ENCODE measurements around the gene PCDHB4.
"Not testable (repeated sequence)": the region's sequence is repeated elsewhere in the genome, so short reads cannot be mapped to it uniquely, and the experiment has no call there.

PCDHB4 gene

DNA sequence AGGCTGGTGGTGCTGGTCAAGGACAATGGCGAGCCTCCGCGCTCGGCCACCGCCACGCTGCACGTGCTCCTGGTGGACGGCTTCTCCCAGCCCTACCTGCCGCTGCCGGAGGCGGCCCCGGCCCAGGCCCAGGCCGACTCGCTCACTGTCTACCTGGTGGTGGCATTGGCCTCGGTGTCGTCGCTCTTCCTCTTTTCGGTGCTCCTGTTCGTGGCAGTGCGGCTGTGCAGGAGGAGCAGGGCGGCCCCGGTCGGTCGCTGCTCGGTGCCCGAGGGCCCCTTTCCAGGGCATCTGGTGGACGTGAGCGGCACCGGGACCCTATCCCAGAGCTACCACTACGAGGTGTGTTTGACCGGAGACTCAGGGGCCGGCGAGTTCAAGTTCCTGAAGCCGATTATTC, 15.7 kb downstream of the PCDHB4 start:
- H3K4me3 ChIP-seq (ENCODE audit: low read depth in 1 of 5, low read length in 5 of 5); H3K36me3 ChIP-seq (ENCODE audit: control insufficient read depth in 5 of 5, insufficient read depth in 5 of 5, low read length in 5 of 5): not testable (repeated sequence)
- peaks cover 18 to 56% (median 50%) of the 10 kb centered on the region in 5 donors for H3K9me3 ChIP-seq (ENCODE audit: control insufficient read depth in 5 of 5, low read length in 5 of 5)

GRCh38 chr5:141149812-141150211, 28.2 kb downstream of the PCDHB4 start, which contains the start of gene PCDHB6:
PCDHB6 (plus strand) TSS chr5:141150057; CDS start chr5:141150258, 201 bp downstream.
- H3K27ac ChIP-seq (ENCODE audit: low read depth, low read length) = no peak within 1 kb of the TSS
- H3K36me3 ChIP-seq (ENCODE audit: control insufficient read depth in 5 of 5, insufficient read depth in 5 of 5, low read length in 5 of 5) = no peaks in the 10 kb centered on the region
- H3K9ac ChIP-seq (ENCODE audit: low read length in 5 of 5) = no peak within 1 kb of the TSS
- H3K9me3 ChIP-seq (ENCODE audit: control insufficient read depth in 5 of 5, low read length in 5 of 5) = peaks cover 14 to 34% (median 24%) of the 10 kb centered on the region in 5 donors
- H3K27me3 ChIP-seq (ENCODE audit: control insufficient read depth in 5 of 5, insufficient read depth in 4 of 5, low read length in 5 of 5) = peaks cover 0 to 9% (median 3%) of the 10 kb centered on the region in 5 donors
- peaks cover 0 to 2% (median 0%) of the 10 kb centered on the region in 5 donors for H3K4me1 ChIP-seq (ENCODE audit: control insufficient read depth in 5 of 5, insufficient read depth in 5 of 5, low read length in 5 of 5)
- peak within 1 kb of the TSS; percentile 0 to 53 (median 20) for H3K4me3 ChIP-seq (ENCODE audit: low read depth in 1 of 5, low read length in 5 of 5)

More for the DNA sequence above, 15.7 kb downstream of the PCDHB4 start:
- not testable (repeated sequence) for H3K27me3 ChIP-seq (ENCODE audit: control insufficient read depth in 5 of 5, insufficient read depth in 4 of 5, low read length in 5 of 5); H3K9ac ChIP-seq (ENCODE audit: low read length in 5 of 5); H3K27ac ChIP-seq (ENCODE audit: low read depth, low read length); H3K4me1 ChIP-seq (ENCODE audit: control insufficient read depth in 5 of 5, insufficient read depth in 5 of 5, low read length in 5 of 5)

GRCh38 chr5:141150224-141150992, 28.8 kb downstream of the PCDHB4 start:
- H3K9me3 ChIP-seq (ENCODE audit: control insufficient read depth in 5 of 5, low read length in 5 of 5) = peaks cover 14 to 35% (median 26%) of the 10 kb centered on the region in 5 donors
- H3K4me1 ChIP-seq (ENCODE audit: control insufficient read depth in 5 of 5, insufficient read depth in 5 of 5, low read length in 5 of 5) = peaks cover 0 to 2% (median 0%) of the 10 kb centered on the region in 5 donors
- no peak overlapping the region for H3K9ac ChIP-seq (ENCODE audit: low read length in 5 of 5)
- no peak overlapping the region for H3K27ac ChIP-seq (ENCODE audit: low read depth, low read length)
- H3K4me3 ChIP-seq (ENCODE audit: low read depth in 1 of 5, low read length in 5 of 5) = peak overlapping the region; percentile 0 to 53 (median 20)
- no peaks in the 10 kb centered on the region for H3K36me3 ChIP-seq (ENCODE audit: control insufficient read depth in 5 of 5, insufficient read depth in 5 of 5, low read length in 5 of 5)
- H3K27me3 ChIP-seq (ENCODE audit: control insufficient read depth in 5 of 5, insufficient read depth in 4 of 5, low read length in 5 of 5) = peaks cover 0 to 9% (median 3%) of the 10 kb centered on the region in 5 donors

DNA sequence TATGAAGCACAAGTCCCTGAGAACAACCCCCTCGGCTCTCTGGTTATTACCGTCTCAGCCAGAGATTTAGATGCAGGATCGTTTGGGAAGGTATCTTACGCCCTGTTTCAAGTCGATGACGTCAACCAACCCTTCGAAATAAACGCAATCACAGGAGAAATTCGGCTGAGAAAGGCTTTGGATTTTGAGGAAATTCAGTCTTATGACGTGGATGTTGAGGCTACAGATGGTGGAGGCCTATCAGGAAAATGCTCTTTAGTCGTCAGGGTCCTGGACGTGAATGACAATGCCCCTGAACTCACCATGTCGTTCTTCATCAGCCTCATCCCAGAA, 29.3 kb downstream of the PCDHB4 start:
- Histone ChIP-seq H3K27me3 (ENCODE audit: control insufficient read depth in 5 of 5, insufficient read depth in 4 of 5, low read length in 5 of 5) (peaks cover 0 to 9% (median 3%) of the 10 kb centered on the region in 5 donors), H3K36me3 (ENCODE audit: control insufficient read depth in 5 of 5, insufficient read depth in 5 of 5, low read length in 5 of 5) (no peaks in the 10 kb centered on the region), H3K9me3 (ENCODE audit: control insufficient read depth in 5 of 5, low read length in 5 of 5) (peaks cover 14 to 40% (median 32%) of the 10 kb centered on the region in 5 donors), H3K4me1 (ENCODE audit: control insufficient read depth in 5 of 5, insufficient read depth in 5 of 5, low read length in 5 of 5) (peaks cover 0 to 2% (median 0%) of the 10 kb centered on the region in 5 donors), H3K4me3 (ENCODE audit: low read depth in 1 of 5, low read length in 5 of 5) (peak overlapping the region in 3 of 5 donors; percentile 13 to 53 (median 20)), H3K27ac (ENCODE audit: low read depth, low read length) (no peak overlapping the region), H3K9ac (ENCODE audit: low read length in 5 of 5) (no peak overlapping the region)

DNA sequence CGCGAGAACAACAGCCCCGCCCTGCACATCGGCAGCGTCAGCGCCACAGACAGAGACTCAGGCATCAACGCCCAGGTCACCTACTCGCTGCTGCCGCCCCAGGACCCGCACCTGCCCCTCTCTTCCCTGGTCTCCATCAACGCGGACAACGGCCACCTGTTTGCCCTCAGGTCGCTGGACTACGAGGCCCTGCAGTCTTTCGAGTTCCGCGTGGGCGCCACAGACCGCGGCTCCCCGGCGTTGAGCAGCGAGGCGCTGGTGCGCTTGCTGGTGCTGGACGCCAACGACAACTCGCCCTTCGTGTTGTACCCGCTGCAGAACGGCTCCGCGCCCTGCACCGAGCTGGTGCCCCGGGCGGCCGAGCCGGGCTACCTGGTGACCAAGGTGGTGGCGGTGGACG, 30.0 kb downstream of the PCDHB4 start:
- peaks cover 0 to 11% (median 3%) of the 10 kb centered on the region in 5 donors for H3K27me3 ChIP-seq (ENCODE audit: control insufficient read depth in 5 of 5, insufficient read depth in 4 of 5, low read length in 5 of 5)
- not testable (repeated sequence) for H3K4me3 ChIP-seq (ENCODE audit: low read depth in 1 of 5, low read length in 5 of 5); H3K9ac ChIP-seq (ENCODE audit: low read length in 5 of 5); H3K4me1 ChIP-seq (ENCODE audit: control insufficient read depth in 5 of 5, insufficient read depth in 5 of 5, low read length in 5 of 5); H3K36me3 ChIP-seq (ENCODE audit: control insufficient read depth in 5 of 5, insufficient read depth in 5 of 5, low read length in 5 of 5); H3K27ac ChIP-seq (ENCODE audit: low read depth, low read length)
- H3K9me3 ChIP-seq (ENCODE audit: control insufficient read depth in 5 of 5, low read length in 5 of 5) = peaks cover 15 to 47% (median 39%) of the 10 kb centered on the region in 5 donors

DNA sequence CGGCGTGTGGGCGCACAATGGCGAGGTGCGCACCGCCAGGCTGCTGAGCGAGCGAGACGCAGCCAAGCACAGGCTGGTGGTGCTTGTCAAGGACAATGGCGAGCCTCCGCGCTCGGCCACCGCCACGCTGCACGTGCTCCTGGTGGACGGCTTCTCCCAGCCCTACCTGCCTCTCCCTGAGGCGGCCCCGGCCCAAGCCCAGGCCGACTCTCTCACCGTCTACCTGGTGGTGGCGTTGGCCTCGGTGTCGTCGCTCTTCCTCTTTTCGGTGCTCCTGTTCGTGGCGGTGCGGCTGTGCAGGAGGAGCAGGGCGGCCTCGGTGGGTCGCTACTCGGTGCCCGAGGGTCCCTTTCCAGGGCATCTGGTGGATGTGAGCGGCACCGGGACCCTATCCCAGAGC, 30.5 kb downstream of the PCDHB4 start:
- H3K27ac ChIP-seq (ENCODE audit: low read depth, low read length); H3K4me3 ChIP-seq (ENCODE audit: low read depth in 1 of 5, low read length in 5 of 5): not testable (repeated sequence)
- peaks cover 13 to 52% (median 40%) of the 10 kb centered on the region in 5 donors for H3K9me3 ChIP-seq (ENCODE audit: control insufficient read depth in 5 of 5, low read length in 5 of 5)

DNA sequence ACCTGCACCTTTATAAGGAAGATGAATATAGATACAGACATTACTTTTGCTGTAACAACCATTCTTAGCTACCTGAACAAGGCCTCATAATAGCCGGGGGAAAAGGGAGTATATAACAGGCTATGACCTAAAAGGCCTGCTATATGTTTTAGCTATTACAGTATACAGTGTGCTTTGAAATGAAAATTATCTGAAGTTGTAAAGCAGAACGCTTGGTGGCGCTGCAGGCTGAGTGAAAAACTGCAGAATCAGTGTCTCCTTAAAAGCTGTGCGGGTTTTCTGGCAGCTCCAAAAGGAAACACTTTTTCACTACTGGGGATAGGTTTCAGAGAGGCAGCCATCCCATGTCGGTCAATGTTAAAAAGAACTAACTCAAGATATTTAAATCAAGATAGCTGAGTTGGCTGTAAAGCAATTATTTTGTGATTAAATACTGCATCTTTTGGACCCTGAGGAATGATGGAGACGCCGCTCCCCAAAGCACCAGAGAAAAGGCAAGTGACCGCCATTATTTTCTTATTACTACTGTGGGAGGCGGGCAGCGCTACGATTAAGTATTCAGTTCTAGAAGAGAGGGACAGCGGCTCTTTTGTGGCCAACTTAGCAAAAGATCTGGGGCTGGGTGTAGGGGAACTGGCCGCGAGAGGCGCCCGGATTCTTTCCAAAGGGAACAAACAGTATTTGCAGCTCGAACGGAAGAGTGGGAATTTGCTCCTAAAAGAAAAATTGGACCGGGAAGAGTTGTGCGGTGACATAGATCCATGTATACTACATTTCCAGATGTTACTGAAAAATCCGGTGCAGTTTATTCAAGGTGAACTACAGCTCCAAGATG, 34.1 kb downstream of the PCDHB4 start:
- H3K9me3 ChIP-seq (ENCODE audit: control insufficient read depth in 5 of 5, low read length in 5 of 5) = peaks cover 13 to 43% (median 38%) of the 10 kb centered on the region in 5 donors
- H3K4me1 ChIP-seq (ENCODE audit: control insufficient read depth in 5 of 5, insufficient read depth in 5 of 5, low read length in 5 of 5) = no peaks in the 10 kb centered on the region
- peak overlapping the region in 2 of 5 donors; percentile 7 to 21 for H3K4me3 ChIP-seq (ENCODE audit: low read depth in 1 of 5, low read length in 5 of 5)
- no peak overlapping the region for H3K9ac ChIP-seq (ENCODE audit: low read length in 5 of 5)
- H3K36me3 ChIP-seq (ENCODE audit: control insufficient read depth in 5 of 5, insufficient read depth in 5 of 5, low read length in 5 of 5) = no peaks in the 10 kb centered on the region
- H3K27me3 ChIP-seq (ENCODE audit: control insufficient read depth in 5 of 5, insufficient read depth in 4 of 5, low read length in 5 of 5) = peaks cover 0 to 10% (median 3%) of the 10 kb centered on the region in 5 donors
- H3K27ac ChIP-seq (ENCODE audit: low read depth, low read length) = no peak overlapping the region

More for the DNA sequence above, 30.5 kb downstream of the PCDHB4 start:
- not testable (repeated sequence) for H3K4me1 ChIP-seq (ENCODE audit: control insufficient read depth in 5 of 5, insufficient read depth in 5 of 5, low read length in 5 of 5); H3K9ac ChIP-seq (ENCODE audit: low read length in 5 of 5); H3K36me3 ChIP-seq (ENCODE audit: control insufficient read depth in 5 of 5, insufficient read depth in 5 of 5, low read length in 5 of 5)
- peaks cover 0 to 12% (median 3%) of the 10 kb centered on the region in 5 donors for H3K27me3 ChIP-seq (ENCODE audit: control insufficient read depth in 5 of 5, insufficient read depth in 4 of 5, low read length in 5 of 5)

DNA sequence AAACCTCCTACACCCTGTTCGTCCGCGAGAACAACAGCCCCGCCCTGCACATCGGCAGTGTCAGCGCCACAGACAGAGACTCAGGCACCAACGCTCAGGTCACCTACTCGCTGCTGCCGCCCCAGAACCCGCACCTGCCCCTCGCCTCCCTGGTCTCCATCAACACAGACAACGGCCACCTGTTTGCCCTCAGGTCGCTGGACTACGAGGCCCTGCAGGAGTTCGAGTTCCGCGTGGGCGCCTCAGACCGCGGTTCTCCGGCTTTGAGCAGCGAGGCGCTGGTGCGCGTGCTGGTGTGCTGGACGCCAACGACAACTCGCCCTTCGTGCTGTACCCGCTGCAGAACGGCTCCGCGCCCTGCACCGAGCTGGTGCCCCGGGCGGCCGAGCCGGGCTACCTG, 35.7 kb downstream of the PCDHB4 start:
- H3K4me1 ChIP-seq (ENCODE audit: control insufficient read depth in 5 of 5, insufficient read depth in 5 of 5, low read length in 5 of 5); H3K9ac ChIP-seq (ENCODE audit: low read length in 5 of 5); H3K27me3 ChIP-seq (ENCODE audit: control insufficient read depth in 5 of 5, insufficient read depth in 4 of 5, low read length in 5 of 5); H3K4me3 ChIP-seq (ENCODE audit: low read depth in 1 of 5, low read length in 5 of 5); H3K27ac ChIP-seq (ENCODE audit: low read depth, low read length); H3K36me3 ChIP-seq (ENCODE audit: control insufficient read depth in 5 of 5, insufficient read depth in 5 of 5, low read length in 5 of 5): not testable (repeated sequence)
- H3K9me3 ChIP-seq (ENCODE audit: control insufficient read depth in 5 of 5, low read length in 5 of 5) = peaks cover 13 to 30% (median 24%) of the 10 kb centered on the region in 5 donors

- not testable (repeated sequence) for H3K27me3 ChIP-seq (ENCODE audit: control insufficient read depth in 5 of 5, insufficient read depth in 4 of 5, low read length in 5 of 5); H3K9ac ChIP-seq (ENCODE audit: low read length in 5 of 5); H3K4me1 ChIP-seq (ENCODE audit: control insufficient read depth in 5 of 5, insufficient read depth in 5 of 5, low read length in 5 of 5); H3K27ac ChIP-seq (ENCODE audit: low read depth, low read length); H3K4me3 ChIP-seq (ENCODE audit: low read depth in 1 of 5, low read length in 5 of 5); H3K36me3 ChIP-seq (ENCODE audit: control insufficient read depth in 5 of 5, insufficient read depth in 5 of 5, low read length in 5 of 5)
- peaks cover 13 to 32% (median 25%) of the 10 kb centered on the region in 5 donors for H3K9me3 ChIP-seq (ENCODE audit: control insufficient read depth in 5 of 5, low read length in 5 of 5)
These were observed 36.3 kb downstream of the PCDHB4 start for GRCh38 chr5:141157901-141158300.

All from subcutaneous abdominal adipose tissue (tissue), 5 donors.